Activated naive CD4-positive, alpha-beta T cell treated with anti-CD3 and anti-CD28 coated beads, Interleukin-2, amount 10 ng/mL, durations not matched to agents 7 days and 5 days (primary cell): ENCODE measurements around the gene LRCH1.

Experiments used
- CTCF ChIA-PET: fragments of 350-600 bp; sonication (Branson Sonifier 250); formaldehyde crosslinking; loops from one replicate; lab custom pipeline; 2021; ENCODE audit warnings: antibody characterized with exemption; lab: Charles Lee
- DNase-seq: peaks from one replicate; pipeline ENCODE4 v3.0.0-alpha.2; 2020
- H3K27ac Mint-ChIP-seq: one replicate; pipeline ENCODE4 v1.8.0; 2021; ENCODE audit warnings: mild to moderate bottlenecking, moderate library complexity, mixed read lengths
- H3K27me3 Mint-ChIP-seq: one replicate; pipeline ENCODE4 v1.8.0; 2021; ENCODE audit warnings: mild to moderate bottlenecking, mixed read lengths
- H3K36me3 Mint-ChIP-seq: one replicate; pipeline ENCODE4 v1.8.0; 2021; ENCODE audit warnings: mixed read lengths
- H3K4me1 Mint-ChIP-seq: one replicate; pipeline ENCODE4 v1.8.0; 2021; ENCODE audit warnings: mixed read lengths
- H3K4me3 Mint-ChIP-seq: one replicate; pipeline ENCODE4 v1.8.0; 2021; ENCODE audit warnings: mild to moderate bottlenecking, moderate library complexity, mixed read lengths
- H3K9me3 Mint-ChIP-seq: one replicate; pipeline ENCODE4 v1.8.0; 2021; ENCODE audit warnings: mixed read lengths

The LRCH1 gene

DNA sequence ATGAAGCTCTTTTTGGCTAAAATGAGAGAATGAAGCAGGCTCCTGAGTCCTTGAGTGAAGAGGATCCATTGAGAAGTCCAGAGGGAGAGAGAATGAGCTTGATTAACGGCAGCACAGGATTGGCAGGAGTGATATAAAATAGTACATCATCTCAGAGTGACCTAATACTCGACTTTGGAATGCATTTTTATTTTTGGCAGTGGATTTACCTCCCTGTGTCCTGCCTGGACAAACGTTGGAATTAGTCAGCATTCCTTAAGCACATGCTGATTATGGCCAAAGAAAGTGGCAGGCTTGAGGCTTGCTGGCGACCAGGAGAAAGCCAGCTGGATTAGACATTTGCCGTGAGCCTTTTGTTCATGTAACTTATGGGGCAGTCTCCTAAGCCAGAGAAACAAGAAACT is 22.9 kb downstream of the LRCH1 start:
- Mint-ChIP-seq H3K27me3 (no peaks in the 10 kb centered on the region), H3K9me3 (no peaks in the 10 kb centered on the region), H3K36me3 (peaks cover 5% of the 10 kb centered on the region), H3K4me1 (peaks cover 44% of the 10 kb centered on the region), H3K27ac (no peak overlapping the region), H3K4me3 (no peak overlapping the region)
- no peak for DNase-seq
- CTCF ChIA-PET = interaction anchor here (1.0 to 1.8 kb wide), 2 partner anchors 8 to 9 kb away, joined by 3 to 6 read pairs; no protein-coding TSS in a partner anchor

DNA sequence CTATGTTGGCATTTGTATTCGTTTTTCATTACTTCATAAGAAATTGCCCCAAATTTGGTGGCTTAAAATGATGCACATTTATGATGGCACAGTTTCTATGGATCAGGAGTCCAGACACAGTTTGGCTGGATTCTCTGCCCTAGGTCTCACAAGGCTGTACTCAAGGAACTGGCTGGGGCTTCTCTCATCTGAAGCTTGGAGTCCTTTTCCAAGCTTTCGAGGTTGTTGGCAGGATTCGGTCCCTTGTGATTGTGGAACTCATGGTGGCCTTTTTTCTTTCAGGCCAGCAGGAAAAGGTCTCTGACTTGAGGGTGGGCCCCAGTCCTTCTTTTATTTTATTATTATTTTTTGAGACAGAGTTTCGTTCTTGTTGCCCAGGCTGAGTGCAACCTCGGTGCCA is 23.8 kb downstream of the LRCH1 start:
- H3K27ac Mint-ChIP-seq = no peak overlapping the region
- H3K36me3 Mint-ChIP-seq = peaks cover 5% of the 10 kb centered on the region
- H3K4me3 Mint-ChIP-seq = no peak overlapping the region
- H3K4me1 Mint-ChIP-seq = peaks cover 43% of the 10 kb centered on the region
- no peaks in the 10 kb centered on the region for H3K27me3 Mint-ChIP-seq
- no peak for DNase-seq
- CTCF ChIA-PET = interaction anchor here (1.8 to 2.5 kb wide), 2 partner anchors 10 to 25 kb away, joined by 6 to 12 read pairs; no protein-coding TSS in a partner anchor
- no peaks in the 10 kb centered on the region for H3K9me3 Mint-ChIP-seq

GRCh38 chr13:46577696-46578589 is 25.0 kb downstream of the LRCH1 start:
- Mint-ChIP-seq H3K4me3 (no peak overlapping the region), H3K36me3 (peaks cover 5% of the 10 kb centered on the region), H3K27me3 (no peaks in the 10 kb centered on the region), H3K27ac (no peak overlapping the region), H3K4me1 (peaks cover 45% of the 10 kb centered on the region), H3K9me3 (no peaks in the 10 kb centered on the region)
- no peak for DNase-seq
- CTCF ChIA-PET = interaction anchor here (0.6 to 2.5 kb wide), 2 partner anchors 13 to 26 kb away, joined by 4 to 12 read pairs; no protein-coding TSS in a partner anchor

GRCh38 chr13:46578590-46578975 is 25.6 kb downstream of the LRCH1 start:
- Mint-ChIP-seq H3K36me3 (peaks cover 3% of the 10 kb centered on the region), H3K27me3 (no peaks in the 10 kb centered on the region), H3K9me3 (no peaks in the 10 kb centered on the region), H3K27ac (no peak overlapping the region), H3K4me1 (peaks cover 45% of the 10 kb centered on the region), H3K4me3 (no peak overlapping the region)
- CTCF ChIA-PET = interaction anchor here (0.6 to 2.5 kb wide), 2 partner anchors 13 to 27 kb away, joined by 4 to 12 read pairs; no protein-coding TSS in a partner anchor
- DNase-seq = no peak

GRCh38 chr13:46580362-46580839 is 27.4 kb downstream of the LRCH1 start:
- Mint-ChIP-seq H3K9me3 (no peaks in the 10 kb centered on the region), H3K4me1 (peaks cover 44% of the 10 kb centered on the region), H3K36me3 (peaks cover 2% of the 10 kb centered on the region), H3K27ac (no peak overlapping the region), H3K4me3 (no peak overlapping the region), H3K27me3 (no peaks in the 10 kb centered on the region)
- DNase-seq = no peak
- CTCF ChIA-PET = interaction anchor here (0.8 to 1.3 kb wide), 2 partner anchors 12 to 28 kb away, joined by 3 to 5 read pairs; partner anchors contain the start of gene LRCH1

DNA sequence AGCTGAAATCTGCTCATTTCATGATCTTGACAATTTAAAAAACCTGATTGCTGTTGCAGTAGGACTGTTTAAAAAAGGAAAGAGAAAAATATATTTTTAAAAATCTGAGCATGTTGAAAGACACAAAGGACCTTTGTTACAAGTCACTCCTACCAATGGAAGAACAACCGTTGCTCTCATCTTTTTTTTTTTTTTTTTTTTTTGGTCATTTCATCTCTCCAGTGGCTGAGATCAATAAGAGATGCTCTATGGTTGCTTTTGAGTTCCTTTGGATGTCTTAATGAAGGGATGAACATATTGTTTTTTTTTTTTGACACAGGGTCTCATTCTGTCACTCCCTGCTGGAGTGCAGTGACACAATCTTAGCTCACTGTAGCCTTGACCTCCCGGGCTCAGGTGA is 29.2 kb downstream of the LRCH1 start:
- CTCF ChIA-PET = interaction anchor here (1.5 kb wide), 1 partner anchor 12 kb away, joined by 3 read pairs; no protein-coding TSS in a partner anchor

DNA sequence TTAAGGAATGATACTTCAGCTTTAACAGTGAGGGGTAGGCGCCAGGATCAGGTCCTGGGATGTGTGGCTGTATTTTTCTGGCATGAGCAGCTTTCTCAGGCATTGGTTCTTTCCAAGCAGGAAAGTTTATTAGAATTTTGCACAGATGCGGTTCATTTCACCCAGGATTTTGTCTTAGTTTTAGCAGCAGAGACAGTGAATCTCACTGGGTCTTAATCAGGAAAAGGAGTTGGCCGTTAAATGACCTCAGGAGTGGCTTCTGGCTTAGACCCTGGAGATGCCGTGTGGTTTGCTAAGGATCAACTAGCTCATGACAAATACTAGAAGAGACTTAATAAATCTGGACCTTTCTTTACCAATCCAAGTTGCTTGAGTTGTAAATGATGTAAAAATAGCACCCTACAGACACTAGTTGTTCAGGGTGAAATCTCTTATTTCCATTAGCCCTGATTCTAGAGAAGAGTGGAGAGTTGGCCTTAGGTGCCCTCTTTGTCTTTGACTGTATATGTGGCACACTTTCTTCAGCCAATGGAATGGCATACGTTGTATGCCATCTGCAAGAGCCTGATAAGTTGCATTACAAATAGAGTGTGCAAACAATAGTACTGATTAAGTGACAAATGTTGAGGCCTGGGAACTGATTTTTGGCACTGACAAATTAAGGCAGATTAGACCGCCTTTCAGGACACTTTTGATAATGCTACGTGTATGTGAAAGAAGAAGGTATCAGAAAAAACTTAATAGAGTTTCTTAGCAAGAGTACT is 34.0 kb downstream of the LRCH1 start:
- CTCF ChIA-PET = interaction anchor here (0.5 kb wide), 1 partner anchor 93 kb away, joined by 3 read pairs; no protein-coding TSS in a partner anchor
- no peaks in the 10 kb centered on the region for H3K27me3 Mint-ChIP-seq
- no peaks in the 10 kb centered on the region for H3K9me3 Mint-ChIP-seq
- no peak overlapping the region for H3K27ac Mint-ChIP-seq
- no peak for DNase-seq
- H3K36me3 Mint-ChIP-seq = no peaks in the 10 kb centered on the region
- H3K4me3 Mint-ChIP-seq = no peak overlapping the region
- peaks cover 32% of the 10 kb centered on the region for H3K4me1 Mint-ChIP-seq

More for the DNA sequence above, 29.2 kb downstream of the LRCH1 start:
- no peak overlapping the region for H3K27ac Mint-ChIP-seq
- H3K36me3 Mint-ChIP-seq = no peaks in the 10 kb centered on the region
- H3K4me1 Mint-ChIP-seq = peaks cover 36% of the 10 kb centered on the region
- no peaks in the 10 kb centered on the region for H3K27me3 Mint-ChIP-seq
- no peaks in the 10 kb centered on the region for H3K9me3 Mint-ChIP-seq
- no peak for DNase-seq
- no peak overlapping the region for H3K4me3 Mint-ChIP-seq

- Mint-ChIP-seq H3K4me1 (peaks cover 40% of the 10 kb centered on the region), H3K4me3 (no peak overlapping the region), H3K27ac (no peak overlapping the region), H3K36me3 (no peaks in the 10 kb centered on the region), H3K9me3 (no peaks in the 10 kb centered on the region), H3K27me3 (no peaks in the 10 kb centered on the region)
- CTCF ChIA-PET = no interaction called here
- DNase-seq = no peak
Measured at GRCh38 chr13:46587807-46588418, 34.9 kb downstream of the LRCH1 start.

GRCh38 chr13:46592385-46592784 is 39.4 kb downstream of the LRCH1 start:
- Mint-ChIP-seq H3K27ac (no peak overlapping the region), H3K9me3 (no peaks in the 10 kb centered on the region), H3K4me1 (peaks cover 74% of the 10 kb centered on the region), H3K36me3 (no peaks in the 10 kb centered on the region), H3K4me3 (no peak overlapping the region), H3K27me3 (no peaks in the 10 kb centered on the region)
- CTCF ChIA-PET = interaction anchor here (0.7 to 1.3 kb wide), 4 partner anchors 10 to 128 kb away, joined by 3 read pairs; no protein-coding TSS in a partner anchor
- DNase-seq = no peak

DNA sequence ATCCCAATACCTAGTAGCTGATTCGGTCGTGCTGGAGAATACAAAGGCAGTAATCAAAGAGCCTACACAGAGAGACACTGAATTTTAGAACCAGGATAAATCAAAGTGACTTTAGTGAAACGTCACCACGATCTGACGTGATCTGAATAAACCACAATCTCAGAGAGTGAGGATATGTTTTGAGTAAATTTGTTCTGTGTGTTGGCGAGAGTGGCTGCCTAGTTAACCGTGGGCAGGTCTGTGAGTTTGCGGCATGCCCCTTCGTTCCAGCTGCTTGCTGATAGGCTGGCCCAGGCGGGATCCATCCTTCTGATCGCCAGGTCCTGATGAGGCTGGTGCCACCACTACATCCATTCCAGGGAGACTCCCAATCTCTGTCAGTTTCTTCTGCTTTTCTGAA is 40.4 kb downstream of the LRCH1 start:
- no peaks in the 10 kb centered on the region for H3K36me3 Mint-ChIP-seq
- H3K9me3 Mint-ChIP-seq = no peaks in the 10 kb centered on the region
- H3K27ac Mint-ChIP-seq = peak overlapping the region; percentile 75
- CTCF ChIA-PET = interaction anchor here (0.8 to 0.9 kb wide), 2 partner anchors 10 to 42 kb away, joined by 3 to 4 read pairs; no protein-coding TSS in a partner anchor
- DNase-seq = peak; percentile 70
- H3K4me3 Mint-ChIP-seq = peak overlapping the region; percentile 54
- H3K4me1 Mint-ChIP-seq = peaks cover 83% of the 10 kb centered on the region
- no peaks in the 10 kb centered on the region for H3K27me3 Mint-ChIP-seq

DNA sequence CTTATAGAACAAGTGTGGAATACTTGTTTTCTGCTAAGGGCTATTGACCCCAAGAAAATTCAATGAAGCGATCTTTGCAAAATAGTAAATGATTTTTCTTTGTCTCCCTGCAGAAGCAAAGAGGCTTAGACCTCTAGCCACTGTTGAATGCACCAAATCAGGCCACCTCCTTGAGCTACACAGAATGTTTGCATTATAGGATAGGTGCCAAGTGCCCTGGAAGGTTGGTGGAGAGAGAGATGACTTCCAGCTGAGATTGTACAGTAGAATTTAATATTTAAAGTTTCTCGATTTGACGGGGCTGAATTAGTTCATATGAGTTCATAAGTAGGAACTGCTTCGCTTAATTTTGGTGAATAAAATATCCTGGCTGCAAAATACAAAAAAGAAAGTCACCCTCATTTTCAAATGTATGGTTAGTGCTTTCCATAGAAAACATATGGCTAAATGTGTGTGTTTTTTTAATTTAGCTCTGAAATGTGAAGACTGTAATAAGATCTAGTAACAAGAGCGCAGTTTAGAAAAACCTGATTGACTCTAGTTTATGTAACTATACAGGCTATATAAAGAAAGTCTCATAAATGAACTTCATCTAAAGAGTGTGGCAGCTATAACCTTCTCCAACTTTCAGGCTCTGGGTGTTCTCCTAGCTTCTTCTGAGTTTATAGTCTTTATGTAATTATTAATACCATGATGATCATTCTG is 41.6 kb downstream of the LRCH1 start:
- Mint-ChIP-seq H3K4me1 (peaks cover 93% of the 10 kb centered on the region), H3K4me3 (no peak overlapping the region), H3K27ac (no peak overlapping the region), H3K36me3 (peaks cover 6% of the 10 kb centered on the region), H3K9me3 (no peaks in the 10 kb centered on the region), H3K27me3 (no peaks in the 10 kb centered on the region)
- no peak for DNase-seq
- CTCF ChIA-PET = interaction anchor here (0.9 kb wide), 1 partner anchor 9 kb away, joined by 4 read pairs; no protein-coding TSS in a partner anchor

DNA sequence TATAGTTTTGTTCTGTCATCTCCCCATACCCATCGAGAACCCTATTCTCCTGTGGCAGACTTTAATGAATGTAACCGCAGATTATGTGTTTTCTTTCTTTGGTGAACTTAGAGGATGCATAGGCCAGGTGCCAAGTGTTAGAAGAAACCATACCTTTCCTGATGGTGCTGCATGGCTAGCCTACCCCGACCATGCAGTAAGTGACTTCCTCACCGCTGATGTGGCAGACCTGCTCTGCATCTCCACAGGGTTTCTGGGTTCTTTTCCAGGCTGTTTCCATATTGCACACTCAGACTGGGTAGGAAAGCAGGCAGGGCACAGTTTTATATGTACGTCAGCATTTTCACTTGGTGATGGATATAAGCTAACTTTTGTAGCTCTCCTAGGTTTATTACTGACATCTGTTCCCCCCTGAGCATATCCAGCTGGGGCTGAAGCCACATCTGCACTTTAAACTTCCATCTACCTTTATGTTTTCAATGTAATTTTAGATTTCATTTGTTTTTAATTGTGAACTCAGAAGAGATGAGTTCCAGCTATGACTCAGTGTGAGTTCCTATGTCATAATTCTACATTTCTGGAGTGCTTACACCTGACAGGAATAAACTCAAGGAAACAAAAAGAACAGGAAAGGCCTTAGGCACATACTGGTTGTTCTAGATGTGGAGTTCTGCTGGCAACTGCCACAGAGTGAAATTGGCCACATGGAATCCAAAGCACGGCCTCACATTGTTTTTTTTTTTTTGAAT is 42.3 kb downstream of the LRCH1 start:
- no peak for DNase-seq
- Mint-ChIP-seq H3K9me3 (no peaks in the 10 kb centered on the region), H3K27me3 (no peaks in the 10 kb centered on the region), H3K4me3 (no peak overlapping the region), H3K4me1 (peaks cover 89% of the 10 kb centered on the region), H3K36me3 (peaks cover 8% of the 10 kb centered on the region), H3K27ac (no peak overlapping the region)
- CTCF ChIA-PET = no interaction called here
